Stimulated activated CD4-positive, alpha-beta T cell treated with anti-CD3 and anti-CD28 coated beads, Interleukin-15, amount 100 ng/mL, for 48 hours (primary cell): Measurements from ENCODE around the gene PLCB4.

ENCODE experiments used
- DNase-seq, 2 donors: peaks; one replicate each; pipeline ENCODE4 v3.0.0-alpha.2; 2020; ENCODE audit warnings: low read depth in 2 of 2

The PLCB4 gene

GRCh38 chr20:9518576-9519175, 449.8 kb downstream of the PLCB4 start:
- DNase-seq: no peak

DNA sequence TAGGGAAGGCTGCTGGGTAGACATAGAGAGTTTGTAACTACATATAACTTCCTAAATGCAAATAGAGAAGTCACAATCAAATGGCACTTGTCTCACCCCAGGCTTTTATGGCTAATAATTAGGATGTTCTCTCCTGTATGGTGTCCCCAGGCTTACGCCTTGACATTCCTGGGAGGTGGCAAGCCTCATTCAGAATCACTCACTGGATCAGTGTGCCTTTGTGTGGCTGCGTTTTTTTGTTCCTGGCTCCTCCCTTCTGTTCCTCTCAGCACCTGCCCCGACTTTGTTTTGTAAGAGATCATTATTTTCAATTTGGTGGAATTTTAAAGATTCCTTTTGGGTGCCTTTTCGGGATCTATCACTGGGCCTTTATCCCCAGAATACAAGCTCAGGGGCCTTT, 451.2 kb downstream of the PLCB4 start:
- DNase-seq: no peak

DNA sequence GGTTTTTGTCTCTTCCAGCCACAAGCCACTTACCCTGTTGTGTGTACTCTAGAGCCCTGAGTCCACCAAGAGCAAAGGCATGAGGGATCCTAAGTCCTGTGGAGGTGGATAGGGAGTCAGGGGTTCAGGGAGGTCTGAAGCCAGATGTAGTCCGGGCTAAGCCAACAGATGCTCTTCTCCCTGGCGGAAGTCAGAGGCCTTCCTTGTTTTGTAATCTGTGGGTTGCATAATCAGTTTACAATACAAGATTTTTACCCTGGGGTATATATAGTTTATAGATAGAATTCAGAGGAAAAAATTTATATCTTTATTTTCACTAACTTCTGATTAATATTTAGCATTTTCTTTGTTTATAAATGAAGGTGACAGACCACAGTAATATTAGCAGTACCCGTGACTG, 454.7 kb downstream of the PLCB4 start:
- no peak for DNase-seq
